Hepatocyte (in vitro differentiated cells): ENCODE results near the gene AQP5. TPM values are rescaled to one million over a fixed set of nuclear protein-coding genes. Genes with fewer than 3 reads are reported as not detected.

Source experiments
- DNase-seq: peaks from one replicate; pipeline ENCODE4 v3.0.0-alpha.2; 2016; ENCODE audit warnings: low spot score
- H2AFZ ChIP-seq: fragments of 200-600 bp; sonication (generic); 2 replicates; pipeline ENCODE4 v1.6.0; 2016; ENCODE audit warnings: antibody characterized with exemption, mild to moderate bottlenecking
- H3K27ac ChIP-seq: fragments of 200-600 bp; sonication (generic); 2 replicates; pipeline ENCODE4 v1.5.1; 2016; ENCODE audit warnings: mild to moderate bottlenecking
- H3K27me3 ChIP-seq: fragments of 200-600 bp; sonication (generic); 2 replicates; pipeline ENCODE4 v1.6.1; 2016
- H3K36me3 ChIP-seq: fragments of 200-600 bp; sonication (generic); replicated peaks from 2 replicates; pipeline ENCODE4 v1.5.1; 2016; ENCODE audit warnings: low read depth; ENCODE audit not compliant: insufficient read depth
- H3K4me1 ChIP-seq: fragments of 200-600 bp; sonication (generic); 2 replicates; pipeline ENCODE4 v1.5.1; 2016; ENCODE audit warnings: mild to moderate bottlenecking, moderate library complexity; ENCODE audit not compliant: insufficient read depth
- H3K4me2 ChIP-seq: fragments of 200-600 bp; sonication (generic); 2 replicates; pipeline ENCODE4 v1.6.0; 2016
- H3K4me3 ChIP-seq: fragments of 200-600 bp; sonication (generic); 2 replicates; pipeline ENCODE4 v1.5.1; 2016; ENCODE audit warnings: mild to moderate bottlenecking
- H3K79me2 ChIP-seq: fragments of 200-600 bp; sonication (generic); 2 replicates; pipeline ENCODE4 v1.6.0; 2017; ENCODE audit warnings: mild to moderate bottlenecking
- H3K9me2 ChIP-seq: fragments of 200-600 bp; sonication (generic); replicated peaks from 2 replicates; pipeline ENCODE4 v1.6.0; 2017; ENCODE audit warnings: mild to moderate bottlenecking; ENCODE audit not compliant: insufficient read depth
- H3K9me3 ChIP-seq: fragments of 200-600 bp; sonication (generic); 2 replicates; pipeline ENCODE4 v1.5.1; 2016; ENCODE audit warnings: low read depth, mild to moderate bottlenecking
- H4K20me1 ChIP-seq: fragments of 200-600 bp; sonication (generic); 2 replicates; pipeline ENCODE4 v1.6.0; 2016; ENCODE audit warnings: mild to moderate bottlenecking; ENCODE audit not compliant: insufficient read depth, poor library complexity, severe bottlenecking
- EZH2 ChIP-seq: fragments of 200-600 bp; sonication (generic); IDR thresholded peaks from 2 replicates; pipeline ENCODE4 v1.6.1; 2016; ENCODE audit warnings: antibody characterized with exemption, mild to moderate bottlenecking, borderline replicate concordance
- EZH2phosphoT487 ChIP-seq: fragments of 200-600 bp; sonication (generic); IDR thresholded peaks from one replicate; pipeline ENCODE4 v1.6.1; 2018; ENCODE audit warnings: antibody characterized with exemption, mild to moderate bottlenecking, low read depth, moderate library complexity; ENCODE audit not compliant: unreplicated experiment, severe bottlenecking
- WGBS: methylation state at CpG from one replicate; pipeline ENCODE4 v1.1.6; 2016; ENCODE audit warnings: low lambda C conversion rate; ENCODE audit errors: missing lambda C conversion rate; 5-methylcytosine and 5-hydroxymethylcytosine counted together
- polyA plus RNA-seq: library from polyadenylated mRNA; unstranded; fragments of >200 nt; fragmentation: Nextera tagmentation; extraction: Ambion mirVana; gene quantifications from 2 replicates; pipeline ENCODE4 v1.2.1, GENCODE V29; 2016
- total RNA-seq: library from RNA; depleted of rRNA; stranded (reverse); fragments of >200 nt; gene quantifications from 2 replicates; pipeline ENCODE4 v1.2.3, GENCODE V29; 2014
- TF ChIP-seq, protein P1 (sequence below): fragments of 200-600 bp; sonication (generic); IDR thresholded peaks from 2 replicates; pipeline ENCODE4 v1.5.1; 2016; ENCODE audit warnings: antibody characterized with exemption, mild to moderate bottlenecking; ENCODE audit not compliant: poor library complexity

Gene AQP5
- total and polyA plus RNA-seq, 2 experiments from 2014 or later = 0.50 to 1.2 TPM

DNA sequence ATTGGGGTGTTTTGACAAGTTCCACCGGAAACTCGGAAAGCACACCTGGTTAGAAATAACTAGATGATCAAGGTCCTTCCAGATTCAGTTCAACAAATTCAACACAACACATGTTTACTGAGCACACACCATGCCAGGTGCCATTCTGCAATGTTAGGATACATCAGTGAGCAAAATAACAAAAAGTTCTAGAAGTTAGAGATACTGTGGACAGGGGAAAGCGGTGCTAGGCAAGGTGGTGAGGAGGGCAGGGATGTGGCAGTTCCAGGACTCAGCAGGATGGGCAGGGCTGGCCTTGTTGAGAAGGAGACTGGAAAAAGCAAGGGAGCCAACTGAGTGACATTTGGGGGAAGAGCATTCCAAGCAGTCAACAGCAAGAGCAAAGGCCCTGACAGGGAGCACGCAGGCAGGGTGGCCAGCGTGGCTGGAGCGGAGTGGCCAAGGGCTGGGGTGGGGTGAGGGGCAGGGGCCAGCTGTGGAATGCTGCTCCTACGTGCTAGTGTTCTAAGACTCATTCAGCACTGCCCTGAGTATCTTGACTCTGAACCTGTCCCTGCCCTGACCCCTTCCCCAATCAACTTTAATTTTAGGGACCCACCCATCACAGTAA is 38.5 kb upstream of the AQP5 start:
- Histone ChIP-seq H3K27me3 (no peaks in the 10 kb centered on the region), H3K4me2 (no peak overlapping the region), H3K4me1 (no peaks in the 10 kb centered on the region), H3K9me2 (no peaks in the 10 kb centered on the region), H2AFZ (no peak overlapping the region), H3K36me3 (no peaks in the 10 kb centered on the region), H3K4me3 (no peak overlapping the region), H4K20me1 (no peaks in the 10 kb centered on the region), H3K79me2 (no peaks in the 10 kb centered on the region), H3K27ac (no peak overlapping the region), H3K9me3 (no peaks in the 10 kb centered on the region)
- DNase-seq = no peak
- TF ChIP-seq EZH2phosphoT487 (no peak), EZH2 (no peak)
- TF ChIP-seq, protein P1, sequence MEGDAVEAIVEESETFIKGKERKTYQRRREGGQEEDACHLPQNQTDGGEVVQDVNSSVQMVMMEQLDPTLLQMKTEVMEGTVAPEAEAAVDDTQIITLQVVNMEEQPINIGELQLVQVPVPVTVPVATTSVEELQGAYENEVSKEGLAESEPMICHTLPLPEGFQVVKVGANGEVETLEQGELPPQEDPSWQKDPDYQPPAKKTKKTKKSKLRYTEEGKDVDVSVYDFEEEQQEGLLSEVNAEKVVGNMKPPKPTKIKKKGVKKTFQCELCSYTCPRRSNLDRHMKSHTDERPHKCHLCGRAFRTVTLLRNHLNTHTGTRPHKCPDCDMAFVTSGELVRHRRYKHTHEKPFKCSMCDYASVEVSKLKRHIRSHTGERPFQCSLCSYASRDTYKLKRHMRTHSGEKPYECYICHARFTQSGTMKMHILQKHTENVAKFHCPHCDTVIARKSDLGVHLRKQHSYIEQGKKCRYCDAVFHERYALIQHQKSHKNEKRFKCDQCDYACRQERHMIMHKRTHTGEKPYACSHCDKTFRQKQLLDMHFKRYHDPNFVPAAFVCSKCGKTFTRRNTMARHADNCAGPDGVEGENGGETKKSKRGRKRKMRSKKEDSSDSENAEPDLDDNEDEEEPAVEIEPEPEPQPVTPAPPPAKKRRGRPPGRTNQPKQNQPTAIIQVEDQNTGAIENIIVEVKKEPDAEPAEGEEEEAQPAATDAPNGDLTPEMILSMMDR = no peak
- 85% methylated on average over 7 of the region's 7 CpGs for WGBS

DNA sequence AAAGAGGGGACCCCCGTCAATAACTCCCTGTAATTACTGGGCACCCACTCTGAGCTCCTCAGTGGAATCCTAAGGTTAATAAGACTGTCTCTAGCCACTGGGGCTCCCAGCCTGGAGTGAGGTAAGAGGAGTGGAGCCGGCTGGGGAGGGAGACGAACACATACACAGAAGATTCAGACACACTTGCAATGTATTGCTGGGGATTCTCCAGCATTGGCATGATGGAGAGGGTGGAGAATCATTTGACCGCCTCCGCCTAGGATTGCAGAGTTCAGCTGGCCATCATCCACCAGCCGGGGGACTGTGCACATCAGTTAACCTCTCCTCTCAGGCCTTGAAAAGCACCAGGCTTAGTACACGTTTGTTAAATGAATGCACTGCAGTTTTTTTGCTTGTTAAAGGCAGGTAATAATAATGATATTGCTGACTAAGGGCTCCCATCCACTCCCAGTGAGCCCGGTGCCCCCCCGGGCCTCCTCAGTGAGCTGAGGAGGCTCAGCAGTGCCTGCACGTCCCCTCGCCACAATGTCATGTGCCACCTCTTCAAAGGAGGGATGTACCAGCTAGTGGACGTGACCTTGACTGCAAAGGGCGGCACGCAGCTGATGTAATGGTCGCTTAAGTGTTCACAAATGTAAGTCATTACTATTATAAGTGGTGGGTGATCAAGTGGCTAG is 37.7 kb upstream of the AQP5 start:
- 93% methylated on average over 15 of the region's 15 CpGs for WGBS
- H3K9me2 ChIP-seq = no peaks in the 10 kb centered on the region
- no peaks in the 10 kb centered on the region for H3K9me3 ChIP-seq
- no peak for DNase-seq
- no peaks in the 10 kb centered on the region for H4K20me1 ChIP-seq
- H2AFZ ChIP-seq = no peak overlapping the region
- TF ChIP-seq, protein P1 = no peak
- TF ChIP-seq EZH2 = no peak
- no peak for TF ChIP-seq EZH2phosphoT487
- H3K79me2 ChIP-seq = no peaks in the 10 kb centered on the region
- no peaks in the 10 kb centered on the region for H3K27me3 ChIP-seq
- no peak overlapping the region for H3K27ac ChIP-seq
- no peaks in the 10 kb centered on the region for H3K36me3 ChIP-seq
- H3K4me3 ChIP-seq = no peak overlapping the region
- no peaks in the 10 kb centered on the region for H3K4me1 ChIP-seq
- no peak overlapping the region for H3K4me2 ChIP-seq

DNA sequence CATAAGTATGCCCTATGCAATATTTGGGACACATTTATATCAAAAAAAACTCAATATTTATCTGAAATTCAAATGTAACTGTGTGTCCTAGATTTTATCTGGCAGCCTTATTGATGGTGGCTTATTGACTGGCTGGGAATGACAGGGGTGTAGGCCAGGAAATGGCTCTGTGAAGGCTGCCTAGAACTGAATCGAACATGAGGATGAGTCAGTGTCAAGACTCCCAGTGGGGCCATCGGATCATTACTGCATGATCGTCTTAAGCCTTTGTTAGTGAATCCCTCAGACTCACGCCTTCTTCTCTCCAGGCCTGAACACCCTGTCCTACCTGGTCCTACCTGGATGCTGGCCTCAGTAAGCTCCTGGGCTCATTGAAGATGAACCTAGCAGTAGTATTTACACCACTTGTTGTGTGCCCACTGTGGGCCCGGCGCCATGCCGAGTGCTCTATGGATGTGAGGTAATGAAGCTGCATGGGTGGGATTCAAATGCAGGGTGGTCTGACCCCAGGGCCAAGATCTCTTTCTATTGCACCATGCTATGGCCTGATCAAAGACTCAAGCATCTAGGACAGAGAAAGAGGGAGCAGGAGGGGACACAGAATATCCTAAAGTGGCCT is 36.9 kb upstream of the AQP5 start:
- Histone ChIP-seq H3K27ac (no peak overlapping the region), H3K4me1 (no peaks in the 10 kb centered on the region), H3K9me3 (no peaks in the 10 kb centered on the region), H3K4me2 (no peak overlapping the region), H3K36me3 (no peaks in the 10 kb centered on the region), H3K4me3 (no peak overlapping the region), H3K27me3 (no peaks in the 10 kb centered on the region), H3K9me2 (no peaks in the 10 kb centered on the region), H4K20me1 (no peaks in the 10 kb centered on the region), H2AFZ (no peak overlapping the region), H3K79me2 (no peaks in the 10 kb centered on the region)
- 93% methylated on average over 7 of the region's 7 CpGs for WGBS
- TF ChIP-seq, protein P1 = no peak
- no peak for TF ChIP-seq EZH2
- TF ChIP-seq EZH2phosphoT487 = no peak
- DNase-seq = no peak
